ENCODE data around the gene HCLS1. TPM values are rescaled to one million over a fixed set of nuclear protein-coding genes. Genes with fewer than 3 reads are reported as not detected.
A peak's percentile ranks its signal among the peaks of the same experiment; 100 is the strongest.

HCLS1 gene
- total and polyA plus RNA-seq, 9 of the 15 experiments (the other 6 are each of a cell fraction or from before 2014, with no cell fraction given), result 4.8 to 34.1 (median 22.0) TPM

DNA sequence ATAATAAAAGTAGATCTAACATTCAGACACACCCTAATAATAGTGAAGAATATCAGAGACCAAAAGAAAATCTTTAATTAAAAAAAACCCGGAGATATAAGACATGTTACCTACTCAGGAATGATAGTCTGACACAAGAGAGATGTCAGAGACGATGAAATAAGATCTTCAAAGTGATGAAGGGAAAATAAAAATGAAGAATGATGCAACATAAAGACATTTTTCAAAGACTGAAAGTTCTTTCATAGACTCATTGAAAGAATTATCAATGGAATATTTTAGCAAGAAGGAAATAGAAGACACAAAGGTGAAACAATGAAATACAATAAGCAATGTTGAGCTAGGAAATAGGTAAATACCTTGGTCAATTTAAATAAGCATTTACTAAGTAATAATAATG, 19.6 kb downstream of the HCLS1 start:
- no peak for ATAC-seq
- in situ Hi-C loops (cut with MboI), result no loop called here
- intact Hi-C loops (cut with micrococcal nuclease), result no loop called here
- H3K9me3 ChIP-seq (replicated peaks; ENCODE audit: control insufficient read depth, insufficient read depth, low read depth, low read length), result no peaks in the 10 kb centered on the region
- H3K9me1 ChIP-seq (ENCODE audit: control insufficient read depth, insufficient read depth, low read length), result no peaks in the 10 kb centered on the region
- H4K20me1 ChIP-seq (replicated peaks; ENCODE audit: control insufficient read depth, insufficient read depth, low read length), result no peaks in the 10 kb centered on the region
- no peak for FAIRE-seq
- 36% methylated on average over 2 of the region's 2 CpGs for WGBS (ENCODE audit: insufficient coverage, low coverage, missing lambda C conversion rate)
- H3K4me2 ChIP-seq (ENCODE audit: insufficient read depth, low read length), result no peak overlapping the region
- H3K27me3 ChIP-seq (ENCODE audit: control insufficient read depth in 2 of 2, insufficient read depth in 2 of 2, low read length in 2 of 2), result no peaks in the 10 kb centered on the region; a peak in 1 of 5 replicates
- no peak overlapping the region for H3K9ac ChIP-seq (ENCODE audit: insufficient read depth in 1 of 2, low read depth in 2 of 2, low read length in 2 of 2)
- no TSS peak for BruUV-seq (replicated peaks)
- DNase-seq (ENCODE audit: extremely low read depth in 1 of 4, low spot score in 3 of 4), result no peak
- no peak overlapping the region for H3K4me3 ChIP-seq
- H3K27ac ChIP-seq (ENCODE audit: extremely low read depth, low read depth, low read length), result no peak overlapping the region
- POLR2A ChIA-PET, result no interaction called here
- H3K36me3 ChIP-seq (ENCODE audit: control insufficient read depth, insufficient read depth, low read length), result no peaks in the 10 kb centered on the region
- no peaks in the 10 kb centered on the region for H3K79me2 ChIP-seq (ENCODE audit: control insufficient read depth, insufficient read depth, low read length)
- no peak for TF ChIP-seq CREB1 (IDR thresholded peaks at IDR 0.05)
- no peak for TF ChIP-seq CREB1 (CRISPR knock-in tag; IDR thresholded peaks at IDR 0.05)
- no peak for TF ChIP-seq ZNF408 (CRISPR knock-in tag; IDR thresholded peaks at IDR 0.05; ENCODE audit: low read depth)
- TF ChIP-seq, protein P1, sequence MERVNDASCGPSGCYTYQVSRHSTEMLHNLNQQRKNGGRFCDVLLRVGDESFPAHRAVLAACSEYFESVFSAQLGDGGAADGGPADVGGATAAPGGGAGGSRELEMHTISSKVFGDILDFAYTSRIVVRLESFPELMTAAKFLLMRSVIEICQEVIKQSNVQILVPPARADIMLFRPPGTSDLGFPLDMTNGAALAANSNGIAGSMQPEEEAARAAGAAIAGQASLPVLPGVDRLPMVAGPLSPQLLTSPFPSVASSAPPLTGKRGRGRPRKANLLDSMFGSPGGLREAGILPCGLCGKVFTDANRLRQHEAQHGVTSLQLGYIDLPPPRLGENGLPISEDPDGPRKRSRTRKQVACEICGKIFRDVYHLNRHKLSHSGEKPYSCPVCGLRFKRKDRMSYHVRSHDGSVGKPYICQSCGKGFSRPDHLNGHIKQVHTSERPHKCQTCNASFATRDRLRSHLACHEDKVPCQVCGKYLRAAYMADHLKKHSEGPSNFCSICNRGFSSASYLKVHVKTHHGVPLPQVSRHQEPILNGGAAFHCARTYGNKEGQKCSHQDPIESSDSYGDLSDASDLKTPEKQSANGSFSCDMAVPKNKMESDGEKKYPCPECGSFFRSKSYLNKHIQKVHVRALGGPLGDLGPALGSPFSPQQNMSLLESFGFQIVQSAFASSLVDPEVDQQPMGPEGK (CRISPR knock-in tag; IDR thresholded peaks at IDR 0.05; ENCODE audit: borderline replicate concordance), result no peak
- TF ChIP-seq CBX1 (IDR thresholded peaks at IDR 0.05; ENCODE audit: low read depth), result no peak
- no peak for TF ChIP-seq CEBPG (CRISPR knock-in tag; IDR thresholded peaks at IDR 0.05)
- TF ChIP-seq CEBPG (tag; conservative IDR thresholded peaks at IDR 0.05 in 1 of 2, IDR thresholded peaks at IDR 0.05 in 1 of 2), result peak; percentile 28 to 69; a peak in 2 of 4 replicates
- TF ChIP-seq L3MBTL2 (IDR thresholded peaks at IDR 0.05), result no peak
- TF ChIP-seq, protein P2, sequence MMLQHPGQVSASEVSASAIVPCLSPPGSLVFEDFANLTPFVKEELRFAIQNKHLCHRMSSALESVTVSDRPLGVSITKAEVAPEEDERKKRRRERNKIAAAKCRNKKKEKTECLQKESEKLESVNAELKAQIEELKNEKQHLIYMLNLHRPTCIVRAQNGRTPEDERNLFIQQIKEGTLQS (IDR thresholded peaks at IDR 0.05), result peak; percentile 56
- TF ChIP-seq, protein P2 (CRISPR knock-in tag; conservative IDR thresholded peaks at IDR 0.05), result no peak
- peak in 1 of 2 experiments; percentile 21; a peak in 1 of 4 replicates for TF ChIP-seq TRIM24 (IDR thresholded peaks at IDR 0.05)
- CTCF ChIA-PET (ENCODE audit: low intra/inter-chr PET ratio), result no interaction called here
- no peaks in the 10 kb centered on the region for H3K4me1 ChIP-seq (replicated peaks in 1 of 2; ENCODE audit: control insufficient read depth in 2 of 2, insufficient read depth in 2 of 2, low read length in 2 of 2)
- H2AFZ ChIP-seq (ENCODE audit: low read depth, low read length), result no peak overlapping the region
